Memory B cell (primary cell): ENCODE measurements around the gene LPP.
A peak's percentile ranks its signal among the peaks of the same experiment; 100 is the strongest.

Experiments
- ATAC-seq: fragments of 150-1000 bp; cut with Tn5 transposase; 2 replicates; pipeline ENCODE4 v1.10.0; 2021; ENCODE audit warnings: low read depth, mild to moderate bottlenecking, moderate library complexity
- DNase-seq, 2 donors: peaks; one replicate each; pipeline ENCODE4 v3.0.0; 2022; ENCODE audit warnings: low spot score in 2 of 2
- H3K27ac Mint-ChIP-seq: one replicate; pipeline ENCODE4 v1.8.0; 2022; ENCODE audit warnings: mild to moderate bottlenecking, moderate library complexity, mixed read lengths
- H3K27me3 Mint-ChIP-seq: one replicate; pipeline ENCODE4 v1.8.0; 2022; ENCODE audit warnings: mixed read lengths
- H3K36me3 Mint-ChIP-seq: one replicate; pipeline ENCODE4 v1.8.0; 2022; ENCODE audit warnings: mild to moderate bottlenecking, mixed read lengths
- H3K4me1 Mint-ChIP-seq: one replicate; pipeline ENCODE4 v1.8.0; 2022; ENCODE audit warnings: mixed read lengths
- H3K4me3 Mint-ChIP-seq: one replicate; pipeline ENCODE4 v1.8.0; 2022; ENCODE audit warnings: mild to moderate bottlenecking, moderate library complexity, mixed read lengths
- H3K9me3 Mint-ChIP-seq: one replicate; pipeline ENCODE4 v1.8.0; 2022; ENCODE audit warnings: mixed read lengths

Gene LPP

DNA sequence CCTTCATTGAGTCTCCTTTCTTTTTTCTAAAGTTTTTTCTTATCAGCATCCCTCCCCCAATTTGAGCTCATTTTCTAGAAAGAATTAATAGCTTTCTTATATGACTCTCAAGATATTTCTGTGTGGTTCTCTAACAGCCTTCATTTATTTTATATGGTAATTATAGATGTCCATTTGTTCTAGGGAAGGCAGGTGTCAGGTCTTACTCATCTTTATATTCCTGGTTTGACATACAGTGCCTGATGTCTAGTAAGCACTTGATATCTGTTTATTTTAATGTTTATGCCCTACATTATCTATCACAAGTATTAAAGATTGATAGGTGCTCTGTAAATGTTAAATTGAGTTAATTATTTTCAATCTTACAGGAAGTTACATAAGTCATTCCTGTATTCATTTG, 591.1 kb downstream of the LPP start:
- no peak overlapping the region for H3K27ac Mint-ChIP-seq
- no peaks in the 10 kb centered on the region for H3K27me3 Mint-ChIP-seq
- ATAC-seq (no peak), DNase-seq (no peak)
- peaks cover 2% of the 10 kb centered on the region for H3K36me3 Mint-ChIP-seq
- no peaks in the 10 kb centered on the region for H3K9me3 Mint-ChIP-seq
- no peak overlapping the region for H3K4me3 Mint-ChIP-seq
- no peaks in the 10 kb centered on the region for H3K4me1 Mint-ChIP-seq

GRCh38 chr3:188746291-188746783, 592.4 kb downstream of the LPP start:
- peaks cover 5% of the 10 kb centered on the region for H3K36me3 Mint-ChIP-seq
- ATAC-seq (no peak), DNase-seq (no peak)
- H3K27me3 Mint-ChIP-seq = no peaks in the 10 kb centered on the region
- H3K4me3 Mint-ChIP-seq = no peak overlapping the region
- H3K4me1 Mint-ChIP-seq = no peaks in the 10 kb centered on the region
- no peaks in the 10 kb centered on the region for H3K9me3 Mint-ChIP-seq
- H3K27ac Mint-ChIP-seq = no peak overlapping the region

GRCh38 chr3:188747489-188747888, 593.5 kb downstream of the LPP start:
- Mint-ChIP-seq H3K27ac (no peak overlapping the region), H3K9me3 (no peaks in the 10 kb centered on the region), H3K4me1 (peaks cover 5% of the 10 kb centered on the region), H3K27me3 (no peaks in the 10 kb centered on the region), H3K4me3 (no peak overlapping the region), H3K36me3 (peaks cover 5% of the 10 kb centered on the region)
- DNase-seq (no peak), ATAC-seq (no peak)

DNA sequence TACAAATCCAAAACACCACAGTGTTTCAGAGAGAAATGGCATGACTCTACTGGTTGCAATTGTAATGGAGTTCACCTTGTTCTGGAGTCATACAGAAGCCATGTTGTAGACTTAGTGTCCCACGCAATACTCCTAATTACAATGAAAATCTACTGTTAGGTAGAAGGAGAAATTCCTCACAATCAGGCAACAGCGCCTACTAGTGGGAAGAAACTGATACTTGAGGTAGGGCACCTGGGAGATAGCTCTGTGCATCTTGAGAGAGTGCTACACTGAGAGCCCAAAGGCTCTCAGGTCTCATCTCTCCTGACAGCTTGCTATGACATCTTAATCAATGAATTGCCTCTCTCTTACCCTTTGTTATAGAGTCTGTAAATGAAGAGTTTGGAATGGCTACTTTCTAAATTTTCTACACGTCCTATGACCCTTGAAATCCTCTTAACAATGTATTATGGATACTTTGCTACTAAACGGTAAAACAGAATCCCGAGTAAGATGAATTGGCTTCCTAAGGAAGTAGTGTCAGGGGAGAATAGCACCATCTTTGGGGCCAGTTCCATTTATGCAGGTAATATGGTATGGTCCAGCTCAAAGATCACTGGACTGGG, 595.2 kb downstream of the LPP start:
- DNase-seq (peak in 1 of 2 donors; percentile 26), ATAC-seq (peak; percentile 26)
- Mint-ChIP-seq H3K27ac (no peak overlapping the region), H3K27me3 (no peaks in the 10 kb centered on the region), H3K9me3 (no peaks in the 10 kb centered on the region), H3K36me3 (peaks cover 5% of the 10 kb centered on the region), H3K4me1 (peaks cover 19% of the 10 kb centered on the region), H3K4me3 (no peak overlapping the region)

- H3K4me3 Mint-ChIP-seq = no peak overlapping the region
- peaks cover 25% of the 10 kb centered on the region for H3K4me1 Mint-ChIP-seq
- H3K27me3 Mint-ChIP-seq = no peaks in the 10 kb centered on the region
- H3K36me3 Mint-ChIP-seq = peaks cover 5% of the 10 kb centered on the region
- ATAC-seq (no peak), DNase-seq (no peak)
- no peak overlapping the region for H3K27ac Mint-ChIP-seq
- H3K9me3 Mint-ChIP-seq = no peaks in the 10 kb centered on the region
These were observed 595.9 kb downstream of the LPP start for GRCh38 chr3:188749830-188750229.

GRCh38 chr3:188750617-188751016, 596.7 kb downstream of the LPP start:
- Mint-ChIP-seq H3K4me3 (no peak overlapping the region), H3K27me3 (no peaks in the 10 kb centered on the region), H3K27ac (no peak overlapping the region), H3K9me3 (no peaks in the 10 kb centered on the region), H3K36me3 (peaks cover 5% of the 10 kb centered on the region), H3K4me1 (peaks cover 25% of the 10 kb centered on the region)
- ATAC-seq (no peak), DNase-seq (no peak)

- H3K36me3 Mint-ChIP-seq = peaks cover 5% of the 10 kb centered on the region
- H3K4me1 Mint-ChIP-seq = peaks cover 40% of the 10 kb centered on the region
- no peaks in the 10 kb centered on the region for H3K27me3 Mint-ChIP-seq
- peak overlapping the region; percentile 79 for H3K27ac Mint-ChIP-seq
- H3K9me3 Mint-ChIP-seq = no peaks in the 10 kb centered on the region
- DNase-seq = no peak
- ATAC-seq = peak; percentile 52
- peak overlapping the region; percentile 25 for H3K4me3 Mint-ChIP-seq
These were observed 598.9 kb downstream of the LPP start for GRCh38 chr3:188752850-188753249.

- H3K9me3 Mint-ChIP-seq = no peaks in the 10 kb centered on the region
- ATAC-seq = peak; percentile 35
- peak in 1 of 2 donors; percentile 15 for DNase-seq
- H3K36me3 Mint-ChIP-seq = peaks cover 4% of the 10 kb centered on the region
- no peaks in the 10 kb centered on the region for H3K27me3 Mint-ChIP-seq
- H3K4me1 Mint-ChIP-seq = peaks cover 40% of the 10 kb centered on the region
- peak overlapping the region; percentile 21 for H3K4me3 Mint-ChIP-seq
- H3K27ac Mint-ChIP-seq = peak overlapping the region; percentile 79
These were observed 600.3 kb downstream of the LPP start for GRCh38 chr3:188754267-188754666.

DNA sequence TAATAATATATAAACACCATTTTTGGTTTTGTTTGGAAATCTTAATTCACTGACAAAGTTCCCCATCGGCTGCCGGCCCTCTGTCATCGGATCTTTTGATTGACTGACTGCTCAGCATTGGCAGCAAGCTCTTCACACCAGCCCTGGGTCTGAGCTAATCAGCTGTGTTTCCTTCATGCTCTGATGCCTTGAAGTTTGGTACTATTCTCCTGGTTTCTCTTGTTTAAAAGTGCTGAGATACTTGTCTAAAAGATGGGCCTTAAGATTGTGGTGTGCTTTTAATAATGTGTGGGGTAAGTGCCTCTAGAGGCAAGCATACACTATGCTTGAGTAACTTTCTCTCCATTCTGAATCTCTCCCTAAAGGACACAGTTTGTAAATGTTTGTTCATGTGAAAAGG, 602.3 kb downstream of the LPP start:
- peak; percentile 10 for ATAC-seq
- Mint-ChIP-seq H3K4me3 (no peak overlapping the region), H3K27me3 (no peaks in the 10 kb centered on the region), H3K27ac (no peak overlapping the region), H3K36me3 (peaks cover 7% of the 10 kb centered on the region), H3K4me1 (peaks cover 40% of the 10 kb centered on the region), H3K9me3 (no peaks in the 10 kb centered on the region)
- DNase-seq = no peak

GRCh38 chr3:188759336-188760005, 605.5 kb downstream of the LPP start:
- DNase-seq = no peak
- Mint-ChIP-seq H3K27me3 (no peaks in the 10 kb centered on the region), H3K4me3 (no peak overlapping the region)

DNA sequence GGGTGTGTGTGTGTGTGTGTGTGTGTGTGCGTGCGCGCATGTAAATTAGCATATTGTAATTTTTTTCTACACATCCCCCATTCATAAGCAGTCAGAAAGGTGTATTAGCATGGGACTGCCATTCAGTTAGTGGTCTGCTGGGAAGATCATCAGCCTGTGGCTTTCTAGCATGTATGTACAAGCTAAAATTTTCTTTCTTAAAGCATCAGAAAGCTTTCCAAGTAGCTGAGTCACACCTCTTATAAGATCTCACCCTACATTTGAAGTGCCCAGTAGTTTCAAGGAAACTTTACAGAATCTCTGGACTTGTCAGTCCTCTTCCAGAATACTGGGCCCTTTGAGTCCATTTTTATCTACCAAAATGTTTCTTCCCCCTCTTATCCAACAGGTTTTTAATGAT, 606.5 kb downstream of the LPP start:
- Mint-ChIP-seq H3K4me3 (no peak overlapping the region), H3K27me3 (no peaks in the 10 kb centered on the region), H3K4me1 (peaks cover 15% of the 10 kb centered on the region), H3K36me3 (peaks cover 14% of the 10 kb centered on the region), H3K9me3 (no peaks in the 10 kb centered on the region), H3K27ac (no peak overlapping the region)
- DNase-seq (no peak), ATAC-seq (no peak)

More at GRCh38 chr3:188759336-188760005, 605.5 kb downstream of the LPP start:
- H3K4me1 Mint-ChIP-seq = peaks cover 18% of the 10 kb centered on the region
- no peak overlapping the region for H3K27ac Mint-ChIP-seq
- H3K9me3 Mint-ChIP-seq = no peaks in the 10 kb centered on the region
- peaks cover 11% of the 10 kb centered on the region for H3K36me3 Mint-ChIP-seq
- no peak for ATAC-seq

- no peak for ATAC-seq
- no peak overlapping the region for H3K4me3 Mint-ChIP-seq
- no peaks in the 10 kb centered on the region for H3K27me3 Mint-ChIP-seq
- peaks cover 8% of the 10 kb centered on the region for H3K4me1 Mint-ChIP-seq
- H3K9me3 Mint-ChIP-seq = no peaks in the 10 kb centered on the region
- no peak overlapping the region for H3K27ac Mint-ChIP-seq
- peaks cover 14% of the 10 kb centered on the region for H3K36me3 Mint-ChIP-seq
- no peak for DNase-seq
These were observed 607.5 kb downstream of the LPP start for GRCh38 chr3:188761439-188761838.

- peaks cover 14% of the 10 kb centered on the region for H3K36me3 Mint-ChIP-seq
- no peaks in the 10 kb centered on the region for H3K27me3 Mint-ChIP-seq
- DNase-seq (no peak), ATAC-seq (no peak)
- H3K4me1 Mint-ChIP-seq = peaks cover 3% of the 10 kb centered on the region
- no peak overlapping the region for H3K4me3 Mint-ChIP-seq
- no peak overlapping the region for H3K27ac Mint-ChIP-seq
- H3K9me3 Mint-ChIP-seq = no peaks in the 10 kb centered on the region
These were observed 608.0 kb downstream of the LPP start for GRCh38 chr3:188761964-188762363.

- H3K27ac Mint-ChIP-seq = no peak overlapping the region
- H3K36me3 Mint-ChIP-seq = peaks cover 16% of the 10 kb centered on the region
- H3K9me3 Mint-ChIP-seq = no peaks in the 10 kb centered on the region
These were observed 610.7 kb downstream of the LPP start for GRCh38 chr3:188764609-188765008.

DNA sequence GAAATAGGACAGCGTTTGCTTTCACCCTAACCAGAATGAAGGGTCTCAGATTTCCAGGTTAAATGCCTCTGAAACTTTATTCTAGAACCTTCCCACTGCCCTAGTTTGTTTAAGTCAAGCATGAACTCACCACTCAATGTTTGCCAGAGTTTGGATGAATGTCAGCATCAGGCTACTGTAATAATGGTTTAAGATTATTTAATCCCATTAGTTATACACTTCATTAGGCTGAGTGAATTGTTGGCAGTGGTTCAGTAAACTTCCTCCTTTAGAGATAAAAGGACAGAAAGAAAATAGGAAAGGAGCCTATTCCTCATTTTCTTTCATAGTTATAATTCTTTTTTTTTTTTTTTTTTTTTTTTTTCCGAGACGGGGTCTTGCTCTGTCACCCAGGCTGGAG, 615.9 kb downstream of the LPP start:
- no peaks in the 10 kb centered on the region for H3K9me3 Mint-ChIP-seq
- no peaks in the 10 kb centered on the region for H3K27me3 Mint-ChIP-seq
- no peak overlapping the region for H3K27ac Mint-ChIP-seq
- DNase-seq = no peak
- no peak overlapping the region for H3K4me3 Mint-ChIP-seq
- H3K36me3 Mint-ChIP-seq = peaks cover 13% of the 10 kb centered on the region
- ATAC-seq = no peak
- peaks cover 5% of the 10 kb centered on the region for H3K4me1 Mint-ChIP-seq

More at GRCh38 chr3:188764609-188765008, 610.7 kb downstream of the LPP start:
- ATAC-seq = no peak
- H3K27me3 Mint-ChIP-seq = no peaks in the 10 kb centered on the region
- no peak overlapping the region for H3K4me3 Mint-ChIP-seq
- peaks cover 2% of the 10 kb centered on the region for H3K4me1 Mint-ChIP-seq
- DNase-seq = no peak
